Measurements from ENCODE around the gene HS2ST1.
A peak's percentile ranks its signal among the peaks of the same experiment; 100 is the strongest.

The HS2ST1 gene

DNA sequence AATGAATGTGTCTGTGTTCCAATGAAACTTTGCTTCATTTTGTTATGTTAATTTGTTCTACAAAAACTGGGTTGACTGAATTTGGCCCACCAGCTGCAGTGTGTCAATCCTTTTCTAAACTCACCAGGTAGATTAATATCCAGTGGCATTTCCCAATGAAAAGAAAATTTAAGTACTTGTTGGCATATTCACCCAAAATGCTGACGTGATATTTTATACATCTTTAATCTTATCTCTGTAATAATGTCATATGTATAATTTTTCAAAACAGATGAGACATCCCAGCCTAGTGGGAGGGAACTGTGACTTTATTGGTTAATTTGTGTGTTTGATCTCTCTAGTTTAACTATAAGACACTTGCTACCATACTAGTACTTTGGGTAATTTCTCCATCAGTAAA lies 8.6 kb upstream of the HS2ST1 start:
- POLR2A ChIA-PET, result no interaction called here
- Histone ChIP-seq H3K27ac (ENCODE audit: extremely low read depth, low read depth, low read length) (no peak overlapping the region), H3K36me3 (ENCODE audit: control insufficient read depth in 2 of 2, insufficient read depth in 1 of 2, low read length in 2 of 2) (peaks cover 4 to 57% of the 10 kb centered on the region in 2 experiments; a peak in 2 of 3 replicates), H3K9me3 (ENCODE audit: control insufficient read depth, insufficient read depth, low read depth, low read length) (no peaks in the 10 kb centered on the region), H3K4me3 (ENCODE audit: low read depth, low read length) (no peak overlapping the region), H3K4me1 (ENCODE audit: control insufficient read depth, insufficient read depth, low read length) (peaks cover 11% of the 10 kb centered on the region)
- no peak for TF ChIP-seq ZNF707 (tag by site-specific recombination; IDR thresholded peaks at IDR 0.05)
- no peak for TF ChIP-seq ZNF202 (tag by site-specific recombination; IDR thresholded peaks at IDR 0.05; ENCODE audit: borderline replicate concordance)
- TF ChIP-seq ZNF366 (tag by site-specific recombination; conservative IDR thresholded peaks at IDR 0.05), result no peak
- no peak for TF ChIP-seq ZNF155 (tag by site-specific recombination; IDR thresholded peaks at IDR 0.05)
- no peak for TF ChIP-seq KLF8 (tag by site-specific recombination; IDR thresholded peaks at IDR 0.05)
- TF ChIP-seq, protein P1, sequence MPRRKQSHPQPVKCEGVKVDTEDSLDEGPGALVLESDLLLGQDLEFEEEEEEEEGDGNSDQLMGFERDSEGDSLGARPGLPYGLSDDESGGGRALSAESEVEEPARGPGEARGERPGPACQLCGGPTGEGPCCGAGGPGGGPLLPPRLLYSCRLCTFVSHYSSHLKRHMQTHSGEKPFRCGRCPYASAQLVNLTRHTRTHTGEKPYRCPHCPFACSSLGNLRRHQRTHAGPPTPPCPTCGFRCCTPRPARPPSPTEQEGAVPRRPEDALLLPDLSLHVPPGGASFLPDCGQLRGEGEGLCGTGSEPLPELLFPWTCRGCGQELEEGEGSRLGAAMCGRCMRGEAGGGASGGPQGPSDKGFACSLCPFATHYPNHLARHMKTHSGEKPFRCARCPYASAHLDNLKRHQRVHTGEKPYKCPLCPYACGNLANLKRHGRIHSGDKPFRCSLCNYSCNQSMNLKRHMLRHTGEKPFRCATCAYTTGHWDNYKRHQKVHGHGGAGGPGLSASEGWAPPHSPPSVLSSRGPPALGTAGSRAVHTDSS (tag by site-specific recombination; IDR thresholded peaks at IDR 0.05), result no peak
- TF ChIP-seq PRDM6 (tag by site-specific recombination; IDR thresholded peaks at IDR 0.05), result no peak
- CTCF ChIA-PET, result interaction anchor here (0.6 kb wide), 1 partner anchor 19 kb away, joined by 3 read pairs; no protein-coding TSS in a partner anchor

- Histone ChIP-seq H3K27ac (ENCODE audit: extremely low read depth, low read depth, low read length) (no peak overlapping the region), H3K36me3 (ENCODE audit: control insufficient read depth in 2 of 2, insufficient read depth in 1 of 2, low read length in 2 of 2) (peaks cover 0 to 55% of the 10 kb centered on the region in 2 experiments; a peak in 1 of 3 replicates), H3K4me1 (ENCODE audit: control insufficient read depth, insufficient read depth, low read length) (peaks cover 11% of the 10 kb centered on the region), H3K9me3 (ENCODE audit: control insufficient read depth, insufficient read depth, low read depth, low read length) (no peaks in the 10 kb centered on the region), H3K4me3 (ENCODE audit: low read depth, low read length) (no peak overlapping the region)
- CTCF ChIA-PET, result no interaction called here
- POLR2A ChIA-PET, result no interaction called here
- no peak for TF ChIP-seq ZFP37 (tag by site-specific recombination; IDR thresholded peaks at IDR 0.05)
- TF ChIP-seq PRDM1 (tag by site-specific recombination; IDR thresholded peaks at IDR 0.05), result no peak
- TF ChIP-seq, protein P2, sequence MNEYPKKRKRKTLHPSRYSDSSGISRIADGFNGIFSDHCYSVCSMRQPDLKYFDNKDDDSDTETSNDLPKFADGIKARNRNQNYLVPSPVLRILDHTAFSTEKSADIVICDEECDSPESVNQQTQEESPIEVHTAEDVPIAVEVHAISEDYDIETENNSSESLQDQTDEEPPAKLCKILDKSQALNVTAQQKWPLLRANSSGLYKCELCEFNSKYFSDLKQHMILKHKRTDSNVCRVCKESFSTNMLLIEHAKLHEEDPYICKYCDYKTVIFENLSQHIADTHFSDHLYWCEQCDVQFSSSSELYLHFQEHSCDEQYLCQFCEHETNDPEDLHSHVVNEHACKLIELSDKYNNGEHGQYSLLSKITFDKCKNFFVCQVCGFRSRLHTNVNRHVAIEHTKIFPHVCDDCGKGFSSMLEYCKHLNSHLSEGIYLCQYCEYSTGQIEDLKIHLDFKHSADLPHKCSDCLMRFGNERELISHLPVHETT (tag by site-specific recombination; IDR thresholded peaks at IDR 0.05), result no peak
- TF ChIP-seq, protein P3, sequence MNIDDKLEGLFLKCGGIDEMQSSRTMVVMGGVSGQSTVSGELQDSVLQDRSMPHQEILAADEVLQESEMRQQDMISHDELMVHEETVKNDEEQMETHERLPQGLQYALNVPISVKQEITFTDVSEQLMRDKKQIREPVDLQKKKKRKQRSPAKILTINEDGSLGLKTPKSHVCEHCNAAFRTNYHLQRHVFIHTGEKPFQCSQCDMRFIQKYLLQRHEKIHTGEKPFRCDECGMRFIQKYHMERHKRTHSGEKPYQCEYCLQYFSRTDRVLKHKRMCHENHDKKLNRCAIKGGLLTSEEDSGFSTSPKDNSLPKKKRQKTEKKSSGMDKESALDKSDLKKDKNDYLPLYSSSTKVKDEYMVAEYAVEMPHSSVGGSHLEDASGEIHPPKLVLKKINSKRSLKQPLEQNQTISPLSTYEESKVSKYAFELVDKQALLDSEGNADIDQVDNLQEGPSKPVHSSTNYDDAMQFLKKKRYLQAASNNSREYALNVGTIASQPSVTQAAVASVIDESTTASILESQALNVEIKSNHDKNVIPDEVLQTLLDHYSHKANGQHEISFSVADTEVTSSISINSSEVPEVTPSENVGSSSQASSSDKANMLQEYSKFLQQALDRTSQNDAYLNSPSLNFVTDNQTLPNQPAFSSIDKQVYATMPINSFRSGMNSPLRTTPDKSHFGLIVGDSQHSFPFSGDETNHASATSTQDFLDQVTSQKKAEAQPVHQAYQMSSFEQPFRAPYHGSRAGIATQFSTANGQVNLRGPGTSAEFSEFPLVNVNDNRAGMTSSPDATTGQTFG (tag by site-specific recombination; IDR thresholded peaks at IDR 0.05; ENCODE audit: borderline replicate concordance), result no peak
- TF ChIP-seq ZNF280C (tag by site-specific recombination; IDR thresholded peaks at IDR 0.05), result no peak
- TF ChIP-seq ZNF707 (tag by site-specific recombination; IDR thresholded peaks at IDR 0.05), result no peak
- peak; percentile 50; the same call in 1 of the 2 replicates for TF ChIP-seq ZNF266 (tag by site-specific recombination; IDR thresholded peaks at IDR 0.05; ENCODE audit: low read depth)
- TF ChIP-seq, protein P4, sequence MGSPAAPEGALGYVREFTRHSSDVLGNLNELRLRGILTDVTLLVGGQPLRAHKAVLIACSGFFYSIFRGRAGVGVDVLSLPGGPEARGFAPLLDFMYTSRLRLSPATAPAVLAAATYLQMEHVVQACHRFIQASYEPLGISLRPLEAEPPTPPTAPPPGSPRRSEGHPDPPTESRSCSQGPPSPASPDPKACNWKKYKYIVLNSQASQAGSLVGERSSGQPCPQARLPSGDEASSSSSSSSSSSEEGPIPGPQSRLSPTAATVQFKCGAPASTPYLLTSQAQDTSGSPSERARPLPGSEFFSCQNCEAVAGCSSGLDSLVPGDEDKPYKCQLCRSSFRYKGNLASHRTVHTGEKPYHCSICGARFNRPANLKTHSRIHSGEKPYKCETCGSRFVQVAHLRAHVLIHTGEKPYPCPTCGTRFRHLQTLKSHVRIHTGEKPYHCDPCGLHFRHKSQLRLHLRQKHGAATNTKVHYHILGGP (tag by site-specific recombination; IDR thresholded peaks at IDR 0.05), result peak; percentile 99
- TF ChIP-seq SP7 (tag by site-specific recombination; IDR thresholded peaks at IDR 0.05), result no peak
- no peak for TF ChIP-seq ZNF837 (tag by site-specific recombination; IDR thresholded peaks at IDR 0.05)
- peak; percentile 67 for TF ChIP-seq PRDM10 (tag by site-specific recombination; IDR thresholded peaks at IDR 0.05)
- TF ChIP-seq, protein P5, sequence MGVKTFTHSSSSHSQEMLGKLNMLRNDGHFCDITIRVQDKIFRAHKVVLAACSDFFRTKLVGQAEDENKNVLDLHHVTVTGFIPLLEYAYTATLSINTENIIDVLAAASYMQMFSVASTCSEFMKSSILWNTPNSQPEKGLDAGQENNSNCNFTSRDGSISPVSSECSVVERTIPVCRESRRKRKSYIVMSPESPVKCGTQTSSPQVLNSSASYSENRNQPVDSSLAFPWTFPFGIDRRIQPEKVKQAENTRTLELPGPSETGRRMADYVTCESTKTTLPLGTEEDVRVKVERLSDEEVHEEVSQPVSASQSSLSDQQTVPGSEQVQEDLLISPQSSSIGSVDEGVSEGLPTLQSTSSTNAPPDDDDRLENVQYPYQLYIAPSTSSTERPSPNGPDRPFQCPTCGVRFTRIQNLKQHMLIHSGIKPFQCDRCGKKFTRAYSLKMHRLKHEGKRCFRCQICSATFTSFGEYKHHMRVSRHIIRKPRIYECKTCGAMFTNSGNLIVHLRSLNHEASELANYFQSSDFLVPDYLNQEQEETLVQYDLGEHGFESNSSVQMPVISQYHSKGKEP (tag by site-specific recombination; IDR thresholded peaks at IDR 0.05), result peak; percentile 17; the same call in 1 of the 2 replicates
Observed at GRCh38 chr1:86906419-86906818, 8.0 kb upstream of the HS2ST1 start.
